HG03521 (cell line): ENCODE measurements around the gene ZNF189.

ENCODE experiments used
- ATAC-seq: cut with Tn5 transposase; IDR thresholded peaks from one replicate; pipeline ENCODE4 v1.9.1; 2021; ENCODE audit warnings: mild to moderate bottlenecking, moderate library complexity; ENCODE audit not compliant: unreplicated experiment

ZNF189 gene

DNA sequence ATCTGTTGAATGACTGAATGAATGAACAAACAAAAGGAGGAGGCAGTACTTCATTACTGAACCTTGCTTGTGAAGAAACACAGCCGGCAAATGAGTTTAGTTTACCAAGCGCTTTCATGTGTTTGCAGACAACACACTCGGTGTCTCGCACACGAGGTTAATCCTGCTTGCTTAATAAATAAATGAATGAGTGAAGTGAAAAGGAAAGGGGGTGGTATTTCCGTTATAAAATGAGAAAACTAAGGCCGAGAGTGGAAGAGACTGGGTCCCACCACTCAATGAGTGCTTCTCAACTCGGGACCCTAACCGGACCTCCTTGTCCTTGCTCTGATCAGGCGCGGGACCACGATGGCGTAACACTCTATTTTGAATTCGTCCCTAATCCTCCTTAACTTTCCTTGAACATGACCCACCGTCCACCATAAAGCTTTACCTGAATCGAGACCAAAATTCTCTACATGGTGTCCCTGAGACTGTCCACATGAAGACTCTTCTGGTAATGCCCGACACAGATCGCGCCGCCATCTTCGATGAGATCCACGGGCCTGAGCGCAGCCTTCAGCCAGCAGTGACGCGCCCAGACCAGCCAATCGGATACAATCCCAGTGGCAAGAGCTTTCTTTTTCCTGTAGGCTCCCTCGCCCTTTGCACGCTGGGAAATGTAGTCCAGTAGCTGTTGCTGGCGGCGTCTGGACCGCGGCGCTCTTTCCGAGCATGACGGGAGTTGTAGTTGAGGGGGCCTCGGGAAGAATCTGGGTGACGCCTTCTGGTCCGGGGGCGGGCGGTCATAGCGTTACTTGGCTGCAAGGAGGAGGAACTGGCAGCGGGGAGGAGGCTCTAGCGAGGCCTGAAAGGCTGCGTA, at the start of gene ZNF189, which contains the start of gene MRPL50:
ZNF189 (plus strand) TSS at position 784 of the 862 bp plus-strand sequence. CDS start 306 bp downstream, outside the sequence.
MRPL50 (minus strand) TSS at position 551 of the 862 bp plus-strand sequence; CDS start at position 525, 26 bp downstream.
- ATAC-seq: peak; percentile 98

DNA sequence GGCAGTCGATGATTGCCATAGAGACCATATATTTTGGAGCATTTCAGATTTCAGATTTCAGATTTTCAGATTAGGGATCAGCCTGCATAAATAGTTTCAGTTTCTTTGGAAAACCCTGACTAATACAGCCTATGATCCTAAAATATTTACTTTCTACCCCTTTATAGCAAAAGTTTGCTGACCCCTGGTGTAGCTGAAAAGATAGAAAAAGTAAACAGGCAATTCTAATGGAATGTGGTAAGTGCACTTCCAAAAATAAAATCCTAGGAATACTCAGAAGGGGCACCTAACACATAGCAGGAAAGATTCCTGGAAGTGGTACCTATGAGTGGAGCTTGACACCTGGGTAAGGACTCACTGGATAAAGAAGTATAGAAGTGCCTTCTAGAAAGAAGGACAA, 48.4 kb upstream of the ZNF189 start:
- ATAC-seq: no peak

DNA sequence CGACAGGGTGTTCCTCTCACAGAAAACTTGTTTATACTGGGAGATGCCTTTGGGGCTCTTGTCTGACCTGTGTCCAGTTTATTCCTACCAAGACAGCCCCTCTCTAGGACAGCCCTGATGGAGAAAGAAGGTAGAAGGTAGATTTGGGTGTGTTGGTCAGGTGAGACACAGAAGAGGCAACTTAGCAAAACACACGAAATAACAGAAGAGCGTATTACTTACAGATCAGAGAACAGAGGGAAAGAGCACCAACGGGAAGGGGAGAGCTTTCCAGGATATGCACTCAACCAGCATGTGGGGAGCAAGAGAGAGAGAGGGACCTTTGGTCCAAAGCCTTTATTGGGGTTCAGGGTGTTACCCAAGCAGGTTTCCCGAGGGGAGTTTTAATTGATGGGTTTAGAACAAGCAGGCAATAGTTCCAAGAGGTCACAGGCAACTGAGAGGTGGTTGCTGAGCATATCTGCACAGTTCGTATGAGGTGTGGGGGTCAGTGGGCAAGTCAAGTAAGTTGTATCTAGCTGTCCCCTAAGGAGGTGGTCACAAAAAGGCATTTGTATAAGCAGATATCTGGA, 45.7 kb upstream of the ZNF189 start:
- ATAC-seq: no peak

DNA sequence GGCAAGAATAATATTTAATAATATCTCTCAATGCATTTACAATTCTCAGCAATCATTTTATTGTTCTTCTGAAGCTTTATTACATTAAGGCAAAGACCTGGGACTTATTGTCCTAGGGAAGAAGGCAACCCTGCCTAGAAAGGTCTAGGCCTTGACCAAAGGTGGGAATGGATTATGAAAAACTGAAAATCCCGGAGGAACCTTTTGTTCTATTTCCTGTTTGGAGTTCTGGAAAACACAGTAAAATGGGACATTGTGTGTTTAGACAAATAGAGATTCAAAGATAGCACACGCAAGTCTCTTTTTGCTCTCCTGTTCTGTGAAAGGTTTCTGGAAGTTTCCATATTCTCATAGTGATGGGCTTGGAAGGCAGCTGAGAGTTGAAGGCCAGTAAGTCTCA, 45.0 kb upstream of the ZNF189 start:
- no peak for ATAC-seq

DNA sequence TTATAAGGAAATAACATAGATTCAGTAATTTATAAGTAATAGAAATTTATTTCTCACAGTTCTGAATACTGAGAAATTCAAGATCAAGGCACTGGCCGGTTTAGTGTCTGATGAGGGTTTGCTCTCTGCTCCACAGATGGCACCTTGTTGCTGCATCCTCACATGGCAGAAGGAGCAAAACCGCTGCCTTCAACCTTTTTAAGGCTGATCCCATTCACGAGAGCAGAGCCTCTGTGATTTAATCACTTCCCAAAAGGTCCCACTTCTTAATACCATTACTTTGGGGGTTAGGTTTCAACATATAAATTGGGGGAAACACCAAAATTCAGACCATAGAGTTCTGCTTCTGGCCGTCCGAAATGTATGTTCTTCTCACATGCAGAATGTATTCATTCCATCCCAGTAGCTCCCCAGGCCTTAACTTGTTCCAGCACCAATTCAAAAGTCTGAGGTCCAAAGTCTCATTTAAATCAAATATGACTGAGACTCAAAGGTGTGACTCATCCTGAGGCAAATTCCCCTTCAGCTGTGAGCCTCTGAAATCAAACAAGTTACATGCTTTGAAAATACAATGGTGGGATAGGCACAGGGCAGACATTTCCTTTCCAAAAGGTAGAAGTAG, 44.4 kb upstream of the ZNF189 start:
- ATAC-seq: no peak

DNA sequence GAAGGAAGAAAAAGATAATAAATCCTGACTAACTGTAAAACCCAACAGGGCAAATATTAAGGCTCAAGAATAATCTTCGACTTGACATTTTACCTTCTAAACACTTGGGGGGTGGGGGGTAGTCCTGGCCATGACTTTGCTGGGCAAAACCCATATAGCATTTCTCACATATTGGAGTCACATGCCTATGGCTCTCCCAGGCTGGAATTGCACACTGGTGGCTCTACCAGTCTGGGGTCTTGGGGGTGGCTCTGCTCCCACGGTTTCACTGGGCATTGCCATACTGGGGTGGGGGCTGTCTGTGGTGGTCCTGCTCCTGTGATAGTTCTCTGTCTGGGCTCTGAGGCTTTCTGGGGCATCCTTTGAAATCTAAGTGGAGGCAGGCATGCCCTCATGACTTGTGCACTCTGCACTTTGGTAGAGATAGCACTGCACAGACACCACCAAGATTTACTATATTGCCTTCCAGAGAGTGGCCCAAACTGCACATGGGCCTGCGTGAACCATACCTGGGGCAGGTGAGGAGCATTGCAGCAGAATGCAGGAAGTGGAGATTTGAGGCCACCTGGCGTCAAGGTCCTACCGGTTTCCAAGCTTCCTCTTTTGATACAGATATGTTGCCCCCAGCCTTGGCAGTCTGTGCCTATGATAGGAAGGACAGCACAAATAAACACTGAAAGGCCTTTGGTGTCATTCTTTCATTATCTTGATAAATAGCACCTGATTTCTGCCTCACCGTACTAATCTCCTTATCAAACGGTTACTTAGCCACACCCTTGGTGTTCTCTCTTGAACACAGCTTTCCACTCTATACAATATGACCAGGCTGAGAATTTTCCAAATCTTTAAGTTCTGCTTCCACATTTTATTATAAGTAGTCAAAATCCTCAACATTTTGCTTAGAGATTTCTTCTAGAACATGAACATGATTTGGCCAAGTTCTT, 43.6 kb upstream of the ZNF189 start:
- ATAC-seq: no peak

DNA sequence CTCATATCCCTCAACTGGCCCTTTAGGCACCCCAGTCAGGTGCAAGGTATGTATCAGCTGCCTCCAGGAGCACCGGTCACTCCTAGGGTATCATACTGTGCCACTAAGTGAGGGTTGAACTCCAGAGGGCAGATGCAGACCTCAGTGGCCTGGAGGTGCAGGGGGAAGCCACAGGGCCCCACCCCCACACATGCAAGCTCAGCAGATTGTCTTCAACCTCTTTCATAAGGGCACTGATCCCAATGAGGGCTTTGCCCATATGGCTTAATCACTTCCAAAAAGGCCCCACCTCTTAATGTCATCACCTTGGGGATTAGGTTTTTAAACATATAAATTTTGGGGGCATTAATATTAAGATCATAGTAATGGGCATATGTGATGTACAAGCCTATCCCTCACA, 42.0 kb upstream of the ZNF189 start:
- no peak for ATAC-seq

DNA sequence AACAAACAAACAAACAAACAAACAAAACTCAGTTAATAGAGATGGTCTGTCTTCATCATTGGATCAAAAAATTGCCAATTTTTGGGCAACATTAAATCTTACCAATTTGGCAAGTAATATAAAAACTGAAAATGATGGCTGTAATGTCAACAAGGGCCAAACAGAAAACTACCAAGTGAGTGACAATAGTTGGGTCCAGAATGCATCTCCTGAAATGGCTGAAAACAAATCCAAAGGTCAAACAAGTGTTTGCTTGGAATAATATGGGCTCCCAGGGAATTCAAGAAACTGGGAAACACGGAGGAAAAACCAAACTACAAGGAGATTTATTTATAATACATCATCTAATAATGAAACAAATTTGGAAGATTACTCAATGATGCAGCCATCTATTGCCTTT, 39.0 kb upstream of the ZNF189 start:
- ATAC-seq: no peak

DNA sequence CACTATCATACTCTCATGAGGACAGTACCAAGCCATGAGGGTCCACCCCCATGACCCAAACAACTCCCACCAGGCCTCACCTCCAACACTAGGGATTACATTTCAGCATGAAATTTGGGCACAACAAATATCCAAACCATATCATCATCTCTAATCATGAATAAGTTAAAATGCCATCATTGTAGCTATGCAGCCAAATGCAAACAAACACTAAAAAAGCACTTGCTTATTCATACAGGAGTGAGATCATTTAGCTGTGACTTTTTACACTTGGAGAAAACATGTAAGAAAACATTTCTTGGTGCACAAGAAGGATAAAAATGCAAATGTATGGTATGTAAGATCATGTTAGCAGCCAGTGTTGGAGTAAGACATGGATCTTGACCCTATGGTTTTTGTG, 38.0 kb upstream of the ZNF189 start:
- ATAC-seq: no peak

DNA sequence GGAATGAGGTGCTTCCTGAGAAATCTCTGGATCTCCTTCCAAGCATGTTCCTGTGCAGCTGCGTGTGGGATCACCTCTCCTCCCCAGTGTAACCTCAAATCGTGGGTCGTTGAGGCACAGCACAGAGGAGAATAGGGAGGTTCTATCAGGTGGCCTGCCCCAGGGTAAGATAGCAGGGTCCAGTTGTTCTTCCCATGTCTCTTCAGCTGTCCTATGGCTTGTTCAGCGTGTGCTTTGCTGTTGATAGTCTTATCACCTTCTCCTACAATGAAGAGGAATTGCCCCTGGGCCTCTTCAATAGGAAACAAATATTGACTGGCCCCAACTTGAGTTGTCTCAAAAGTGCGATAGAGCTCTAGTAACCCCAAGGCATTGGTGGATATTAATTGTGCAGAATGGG, 36.2 kb upstream of the ZNF189 start:
- no peak for ATAC-seq

DNA sequence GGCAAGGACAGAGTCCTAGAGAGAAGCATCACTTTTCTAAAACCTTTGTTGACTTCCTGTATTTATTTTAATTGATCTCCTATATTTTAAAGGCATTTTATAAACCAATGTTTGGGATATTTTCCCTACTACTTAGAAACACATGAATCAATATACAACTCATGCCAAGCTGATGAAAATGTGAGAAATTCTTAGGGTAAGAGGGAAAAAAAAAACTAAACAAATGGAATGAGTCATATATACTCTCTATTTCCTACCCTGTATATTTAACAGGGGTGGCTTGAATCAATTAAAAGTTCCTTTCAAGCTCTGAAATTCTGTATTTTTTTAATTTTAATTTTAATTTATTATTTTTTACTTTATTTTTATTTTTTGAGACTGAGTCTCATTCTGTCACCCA, 33.5 kb upstream of the ZNF189 start:
- ATAC-seq: no peak

DNA sequence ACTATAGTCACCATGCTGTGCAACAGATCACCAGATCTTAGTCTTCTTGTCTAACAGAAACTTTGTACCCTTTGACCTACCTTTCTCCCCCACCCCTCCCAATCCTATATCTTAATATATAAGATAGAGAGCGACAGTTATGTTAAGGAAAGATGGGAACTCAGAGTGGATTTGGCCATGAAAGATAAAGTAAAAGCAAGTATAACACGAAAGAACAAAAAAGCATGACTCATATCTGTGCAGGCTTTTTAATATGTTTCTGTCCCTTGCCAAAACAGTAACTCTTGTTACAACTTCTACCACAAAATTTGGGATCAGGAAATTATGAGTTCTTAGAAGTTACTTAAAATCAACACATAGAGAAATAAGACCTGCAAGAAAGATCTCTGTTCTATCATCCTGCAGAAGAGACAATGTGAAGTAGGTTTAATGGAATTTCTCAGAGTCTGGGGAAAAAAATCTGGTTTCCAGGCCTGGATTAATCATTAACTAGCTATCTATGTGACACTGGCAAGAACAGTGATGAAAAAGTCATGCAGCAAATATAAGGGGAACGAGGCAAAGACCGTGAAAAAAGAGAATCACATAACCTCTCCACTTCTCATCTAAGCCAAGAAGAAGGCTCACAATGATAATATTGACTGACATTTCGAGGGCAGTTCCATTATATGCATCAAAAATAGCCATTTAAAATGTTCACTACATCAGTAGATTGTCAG, 32.5 kb upstream of the ZNF189 start:
- ATAC-seq: no peak

DNA sequence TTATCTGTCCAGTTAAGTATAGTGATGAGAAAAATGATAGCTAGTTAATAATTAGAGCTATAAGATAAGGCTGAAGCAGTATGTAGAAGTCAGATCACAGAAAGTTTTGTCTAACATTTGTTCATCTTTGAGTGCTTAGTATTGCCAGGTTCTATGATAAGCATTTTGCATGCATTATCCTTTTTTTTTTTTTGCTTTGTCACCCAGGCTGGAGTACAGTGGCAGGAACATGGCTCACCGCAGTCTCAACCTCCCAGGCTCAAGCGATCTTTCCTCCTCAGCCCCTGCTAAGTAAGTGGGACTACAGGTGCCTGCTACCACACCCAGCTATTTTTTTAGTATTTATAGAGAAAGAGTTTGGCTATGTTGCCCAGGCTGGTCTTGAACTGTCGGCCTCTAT, 31.3 kb upstream of the ZNF189 start:
- ATAC-seq: no peak

DNA sequence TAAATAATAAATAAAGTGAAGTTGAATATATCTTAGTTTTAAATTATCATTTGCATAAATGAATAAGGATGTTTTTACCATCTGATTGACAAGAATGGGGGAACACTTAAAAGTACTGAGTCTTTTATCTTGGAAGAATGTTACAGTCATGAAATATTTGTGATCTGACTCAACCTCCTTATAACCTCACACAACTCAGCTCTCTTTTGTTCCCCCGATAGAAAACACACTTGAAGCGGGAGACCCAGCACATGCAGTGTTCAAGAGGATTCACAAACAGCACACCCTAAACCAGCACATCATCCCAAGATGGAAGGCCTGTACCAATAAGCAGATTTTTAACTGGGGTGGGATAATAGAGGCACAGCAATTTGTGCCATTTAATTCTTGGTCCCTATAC, 29.4 kb upstream of the ZNF189 start:
- no peak for ATAC-seq

DNA sequence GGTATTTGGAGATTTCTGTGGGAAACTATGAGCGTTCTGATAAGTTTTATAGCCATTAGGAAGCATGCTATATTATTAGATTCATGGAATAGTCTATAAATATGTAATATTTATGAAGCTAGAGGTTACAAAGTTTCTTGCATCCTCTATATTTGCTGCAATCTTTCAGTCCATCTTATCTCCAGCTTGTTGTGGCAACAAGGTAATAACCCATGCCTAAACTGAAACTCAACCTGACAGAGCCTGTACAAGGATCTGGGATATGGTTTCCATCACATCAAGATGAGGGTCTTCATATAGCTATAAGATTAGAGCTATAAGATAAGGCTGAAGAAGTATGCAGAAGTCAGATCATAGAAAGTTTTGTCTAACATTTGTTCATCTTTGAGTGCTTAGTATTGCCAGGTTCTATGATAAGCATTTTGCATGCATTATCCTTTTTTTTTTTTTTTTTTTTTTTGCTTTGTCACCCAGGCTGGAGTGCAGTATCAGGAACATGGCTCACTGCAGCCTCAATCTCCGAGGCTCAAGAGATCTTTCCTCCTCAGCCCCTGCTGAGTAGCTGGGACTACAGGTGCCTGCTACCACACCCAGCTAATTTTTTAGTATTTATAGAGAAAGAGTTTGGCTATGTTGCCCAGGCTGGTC, 28.6 kb upstream of the ZNF189 start:
- ATAC-seq: no peak

DNA sequence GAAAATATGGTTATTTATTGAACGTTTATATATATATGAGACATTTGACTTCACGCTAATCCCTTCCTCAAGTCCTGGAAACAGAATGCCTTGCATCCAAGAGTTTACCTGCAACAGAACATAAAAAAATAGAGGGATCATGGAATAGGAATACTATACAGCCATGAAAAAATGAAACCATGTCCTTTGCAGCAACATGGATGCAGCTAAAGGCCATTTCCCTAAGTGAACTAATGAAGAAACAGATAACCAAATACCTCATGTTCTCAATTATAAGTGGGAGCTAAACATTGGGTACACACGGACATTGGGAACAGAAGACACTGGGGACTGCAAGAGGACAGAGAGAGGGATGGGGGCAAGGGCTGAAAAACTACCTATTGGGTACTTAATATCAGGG, 26.8 kb upstream of the ZNF189 start:
- no peak for ATAC-seq

DNA sequence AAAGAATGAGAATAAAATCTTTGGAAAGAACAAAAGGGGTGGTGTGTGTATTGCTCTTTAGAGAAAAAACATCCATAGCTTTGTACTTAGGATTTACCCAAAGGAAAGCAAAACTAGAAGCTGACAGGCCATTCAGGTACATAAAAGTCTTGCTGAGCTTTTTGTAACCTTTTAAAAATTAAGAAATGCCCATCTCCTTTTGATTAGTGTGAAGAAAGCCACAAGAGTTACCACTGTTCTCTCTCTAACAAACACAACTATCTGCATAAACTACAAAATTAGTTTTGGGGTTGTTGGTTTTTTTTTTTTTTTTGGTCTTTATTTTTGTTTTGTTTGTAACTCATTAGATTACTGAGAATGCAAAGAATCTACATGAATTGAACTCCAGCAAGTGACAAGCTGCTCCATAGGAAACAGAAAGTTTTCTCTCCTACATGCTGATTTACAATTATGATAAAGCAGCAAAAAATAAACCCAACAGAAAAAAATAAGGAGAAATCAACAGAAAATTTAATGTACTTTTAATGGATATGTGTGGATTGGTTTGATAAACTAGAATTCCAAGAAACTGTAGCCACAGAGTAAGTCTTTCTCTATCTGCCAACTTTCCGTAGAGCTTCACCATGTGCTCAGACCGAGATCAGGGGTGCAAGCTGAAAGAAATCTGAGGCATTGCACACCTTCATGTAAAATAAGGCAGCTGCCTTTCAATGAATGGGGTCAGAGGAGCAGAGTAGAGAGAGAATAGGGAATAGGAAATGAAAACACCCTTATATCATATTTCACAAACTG, 26.1 kb upstream of the ZNF189 start:
- ATAC-seq: no peak

DNA sequence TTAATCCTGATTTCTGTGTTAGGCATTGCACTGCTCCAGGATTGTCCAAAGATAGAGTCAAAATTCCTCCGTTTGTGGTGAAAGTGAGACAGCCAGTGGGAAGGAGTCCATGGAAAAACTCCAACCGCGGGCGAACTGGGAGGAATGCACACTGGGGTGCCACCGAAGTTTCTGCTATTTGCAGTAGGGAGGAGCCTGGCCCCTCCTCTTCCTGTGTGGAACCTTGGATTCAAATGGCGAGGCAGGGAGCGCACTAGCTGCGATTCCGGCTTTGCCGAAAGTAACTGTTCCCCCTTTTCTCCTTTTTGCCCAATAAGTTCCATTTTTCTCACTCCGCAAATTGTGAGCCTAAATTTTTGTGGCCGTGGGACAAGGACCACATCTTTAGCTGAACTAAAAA, 23.1 kb upstream of the ZNF189 start:
- ATAC-seq: no peak
